ENCODE data around the gene TMEM181.

The TMEM181 gene

DNA sequence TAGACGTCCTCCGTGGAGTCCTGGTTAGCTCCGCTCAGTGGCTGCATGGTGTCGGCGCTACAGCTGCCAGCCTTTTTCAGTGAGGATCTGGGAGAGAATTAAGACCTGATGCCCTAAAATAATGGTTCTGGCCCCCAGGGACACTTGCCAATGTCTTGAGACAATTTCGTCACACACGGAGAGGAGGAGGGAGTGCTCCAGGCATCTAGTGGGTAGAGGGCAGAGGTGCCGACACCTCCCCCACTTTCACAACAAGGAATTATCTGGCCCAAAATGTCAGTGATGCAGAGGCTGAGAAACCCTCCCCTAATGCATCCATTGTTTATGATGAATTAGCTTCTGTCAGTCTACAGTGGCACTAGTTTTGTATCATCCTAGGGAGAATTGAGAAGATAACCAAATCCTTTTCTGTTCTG is 24.4 kb downstream of the TMEM181 start:
- Histone ChIP-seq H3K27me3 (ENCODE audit: insufficient read depth, low read depth, severe bottlenecking) (no peaks in the 10 kb centered on the region), H3K9me3 (ENCODE audit: severe bottlenecking) (no peaks in the 10 kb centered on the region), H3K36me3 (peaks cover 67% of the 10 kb centered on the region), H3K4me3 (ENCODE audit: low read depth, low read length) (no peak overlapping the region), H3K27ac (no peak overlapping the region)
- TF ChIP-seq, protein P1, sequence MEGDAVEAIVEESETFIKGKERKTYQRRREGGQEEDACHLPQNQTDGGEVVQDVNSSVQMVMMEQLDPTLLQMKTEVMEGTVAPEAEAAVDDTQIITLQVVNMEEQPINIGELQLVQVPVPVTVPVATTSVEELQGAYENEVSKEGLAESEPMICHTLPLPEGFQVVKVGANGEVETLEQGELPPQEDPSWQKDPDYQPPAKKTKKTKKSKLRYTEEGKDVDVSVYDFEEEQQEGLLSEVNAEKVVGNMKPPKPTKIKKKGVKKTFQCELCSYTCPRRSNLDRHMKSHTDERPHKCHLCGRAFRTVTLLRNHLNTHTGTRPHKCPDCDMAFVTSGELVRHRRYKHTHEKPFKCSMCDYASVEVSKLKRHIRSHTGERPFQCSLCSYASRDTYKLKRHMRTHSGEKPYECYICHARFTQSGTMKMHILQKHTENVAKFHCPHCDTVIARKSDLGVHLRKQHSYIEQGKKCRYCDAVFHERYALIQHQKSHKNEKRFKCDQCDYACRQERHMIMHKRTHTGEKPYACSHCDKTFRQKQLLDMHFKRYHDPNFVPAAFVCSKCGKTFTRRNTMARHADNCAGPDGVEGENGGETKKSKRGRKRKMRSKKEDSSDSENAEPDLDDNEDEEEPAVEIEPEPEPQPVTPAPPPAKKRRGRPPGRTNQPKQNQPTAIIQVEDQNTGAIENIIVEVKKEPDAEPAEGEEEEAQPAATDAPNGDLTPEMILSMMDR (IDR thresholded peaks at IDR 0.05; ENCODE audit: low read depth, low read length) = no peak
- DNase-seq = no peak

DNA sequence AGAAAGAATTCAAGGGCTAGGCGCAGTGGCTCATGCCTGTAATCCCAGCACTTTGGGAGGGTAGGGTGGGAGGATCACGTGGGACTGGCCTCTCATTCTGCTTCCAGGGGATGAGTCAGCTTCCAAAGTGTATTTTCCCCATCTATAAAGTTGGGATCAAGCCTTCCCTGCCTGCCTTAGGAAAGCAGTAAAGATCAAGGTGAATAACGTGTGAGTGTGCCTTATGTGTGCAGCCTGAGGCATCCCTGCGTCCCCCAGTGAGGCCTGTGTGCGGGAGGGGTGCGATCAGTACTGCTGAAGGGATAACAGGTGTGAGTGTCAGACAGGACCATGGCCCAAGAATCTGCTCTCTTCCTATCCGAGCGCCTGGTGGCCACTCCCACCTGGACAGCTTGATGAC is 26.8 kb downstream of the TMEM181 start:
- DNase-seq = no peak
- H3K4me3 ChIP-seq (ENCODE audit: low read depth, low read length) = no peak overlapping the region
- TF ChIP-seq, protein P1 (IDR thresholded peaks at IDR 0.05; ENCODE audit: low read depth, low read length) = no peak
- no peaks in the 10 kb centered on the region for H3K9me3 ChIP-seq (ENCODE audit: severe bottlenecking)
- no peaks in the 10 kb centered on the region for H3K27me3 ChIP-seq (ENCODE audit: insufficient read depth, low read depth, severe bottlenecking)
- H3K27ac ChIP-seq = no peak overlapping the region
- H3K36me3 ChIP-seq = peaks cover 86% of the 10 kb centered on the region

DNA sequence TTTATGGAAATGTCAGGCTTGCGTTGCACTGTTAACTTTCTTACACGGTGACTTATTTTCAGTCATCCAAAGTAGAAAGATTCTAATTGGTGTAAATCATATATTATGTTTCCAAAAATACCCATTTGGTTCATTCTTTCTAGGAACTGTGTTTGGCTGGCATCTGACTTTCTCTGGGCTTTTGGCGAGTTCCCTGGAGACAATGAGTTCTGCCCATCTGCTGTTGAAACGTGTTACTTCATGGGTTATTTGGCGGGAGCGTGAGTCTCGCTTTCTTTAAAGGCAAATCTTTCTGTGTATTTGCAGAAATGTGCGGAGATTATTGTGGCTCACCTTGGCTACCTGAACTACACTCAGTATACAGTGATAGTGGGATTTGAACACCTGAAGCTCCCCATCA is 29.5 kb downstream of the TMEM181 start:
- Histone ChIP-seq H3K27ac (no peak overlapping the region), H3K4me3 (ENCODE audit: low read depth, low read length) (no peak overlapping the region), H3K9me3 (ENCODE audit: severe bottlenecking) (no peaks in the 10 kb centered on the region), H3K36me3 (peaks cover 90% of the 10 kb centered on the region), H3K27me3 (ENCODE audit: insufficient read depth, low read depth, severe bottlenecking) (no peaks in the 10 kb centered on the region)
- no peak for DNase-seq
- TF ChIP-seq, protein P1 (IDR thresholded peaks at IDR 0.05; ENCODE audit: low read depth, low read length) = no peak

DNA sequence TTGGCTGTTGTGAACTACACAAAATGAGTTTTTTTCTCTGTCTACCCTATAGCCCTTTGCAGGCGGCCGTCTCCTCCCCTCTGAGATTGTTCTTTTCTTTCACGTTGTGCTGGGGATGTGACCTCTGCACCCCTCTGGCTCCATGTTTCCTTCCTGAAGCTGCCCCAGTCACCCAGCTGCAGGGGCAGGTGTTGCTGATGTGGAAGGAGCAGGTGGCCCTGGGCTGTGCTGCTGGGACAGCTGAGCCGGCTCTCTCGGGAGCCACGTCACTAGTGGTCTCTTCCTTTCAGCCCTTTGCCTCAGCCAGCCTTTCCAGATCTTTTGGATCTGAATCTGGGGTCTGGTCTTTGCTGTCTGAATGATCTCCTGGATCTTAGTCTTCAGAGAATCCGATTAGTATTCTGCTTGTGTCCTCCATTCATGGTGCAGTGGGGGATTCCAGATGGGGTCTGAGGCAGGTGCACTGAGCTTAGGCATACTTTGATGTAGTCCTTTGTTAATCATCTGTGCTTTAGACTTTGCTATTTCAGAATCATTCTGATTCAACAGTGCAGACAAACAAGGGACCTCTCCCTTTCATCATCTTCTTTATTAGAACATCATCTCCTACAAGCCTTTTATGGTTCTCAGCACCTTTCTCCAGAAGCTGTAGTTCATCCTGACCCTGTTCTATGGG is 31.4 kb downstream of the TMEM181 start:
- H3K4me3 ChIP-seq (ENCODE audit: low read depth, low read length) = no peak overlapping the region
- no peaks in the 10 kb centered on the region for H3K9me3 ChIP-seq (ENCODE audit: severe bottlenecking)
- no peak for DNase-seq
- H3K27me3 ChIP-seq (ENCODE audit: insufficient read depth, low read depth, severe bottlenecking) = no peaks in the 10 kb centered on the region
- H3K27ac ChIP-seq = no peak overlapping the region
- H3K36me3 ChIP-seq = peaks cover 90% of the 10 kb centered on the region
- TF ChIP-seq, protein P1 (IDR thresholded peaks at IDR 0.05; ENCODE audit: low read depth, low read length) = no peak

DNA sequence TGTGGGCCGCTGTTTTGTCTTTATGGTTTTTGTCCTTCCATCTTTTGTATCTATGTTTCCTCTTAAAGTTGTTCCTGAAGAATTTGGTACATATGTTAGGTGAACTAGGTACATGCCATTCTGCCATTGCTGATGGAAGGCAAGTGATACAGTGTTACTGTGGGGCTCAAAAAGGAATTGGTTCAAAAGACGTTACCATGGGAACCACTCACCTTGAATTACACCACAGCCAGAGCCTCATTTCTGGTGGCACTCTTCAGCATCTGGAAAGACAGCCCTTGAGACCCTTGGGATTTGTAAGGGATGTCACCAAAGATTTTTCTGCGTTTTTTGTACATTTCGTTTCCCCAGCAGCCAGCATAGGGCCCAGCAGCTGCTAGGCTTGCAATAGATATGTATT is 31.9 kb downstream of the TMEM181 start:
- no peaks in the 10 kb centered on the region for H3K9me3 ChIP-seq (ENCODE audit: severe bottlenecking)
- H3K27me3 ChIP-seq (ENCODE audit: insufficient read depth, low read depth, severe bottlenecking) = no peaks in the 10 kb centered on the region
- TF ChIP-seq, protein P1 (IDR thresholded peaks at IDR 0.05; ENCODE audit: low read depth, low read length) = no peak
- no peak overlapping the region for H3K27ac ChIP-seq
- H3K36me3 ChIP-seq = peaks cover 87% of the 10 kb centered on the region
- no peak for DNase-seq
- H3K4me3 ChIP-seq (ENCODE audit: low read depth, low read length) = no peak overlapping the region

DNA sequence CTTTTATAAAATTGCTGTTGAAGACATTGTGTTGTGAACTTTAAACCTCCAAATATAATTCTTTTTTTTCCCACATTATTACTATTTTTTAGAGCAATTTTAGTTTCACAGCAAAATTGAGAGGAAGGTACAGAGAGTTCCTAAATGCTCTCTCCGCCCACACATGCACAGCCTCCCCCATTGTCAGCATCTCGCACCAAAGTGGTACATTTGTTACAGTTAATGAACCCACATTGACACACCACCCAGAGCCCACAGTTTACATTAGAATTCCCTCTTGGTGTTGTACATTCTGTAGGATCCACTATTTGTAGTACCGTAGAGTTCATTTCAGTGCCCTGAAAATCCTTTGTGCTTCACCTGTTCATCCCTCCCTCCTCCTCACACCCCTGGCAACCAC is 33.8 kb downstream of the TMEM181 start:
- H3K36me3 ChIP-seq = peaks cover 84% of the 10 kb centered on the region

More for the DNA sequence above, 33.8 kb downstream of the TMEM181 start:
- no peaks in the 10 kb centered on the region for H3K27me3 ChIP-seq (ENCODE audit: insufficient read depth, low read depth, severe bottlenecking)
- no peak overlapping the region for H3K4me3 ChIP-seq (ENCODE audit: low read depth, low read length)
- no peak for DNase-seq
- H3K9me3 ChIP-seq (ENCODE audit: severe bottlenecking) = no peaks in the 10 kb centered on the region
- no peak overlapping the region for H3K27ac ChIP-seq
- TF ChIP-seq, protein P1 (IDR thresholded peaks at IDR 0.05; ENCODE audit: low read depth, low read length) = no peak

Data from WERI-Rb-1 (cell line).